Measurements from ENCODE around the gene FAM83F.

DNA sequence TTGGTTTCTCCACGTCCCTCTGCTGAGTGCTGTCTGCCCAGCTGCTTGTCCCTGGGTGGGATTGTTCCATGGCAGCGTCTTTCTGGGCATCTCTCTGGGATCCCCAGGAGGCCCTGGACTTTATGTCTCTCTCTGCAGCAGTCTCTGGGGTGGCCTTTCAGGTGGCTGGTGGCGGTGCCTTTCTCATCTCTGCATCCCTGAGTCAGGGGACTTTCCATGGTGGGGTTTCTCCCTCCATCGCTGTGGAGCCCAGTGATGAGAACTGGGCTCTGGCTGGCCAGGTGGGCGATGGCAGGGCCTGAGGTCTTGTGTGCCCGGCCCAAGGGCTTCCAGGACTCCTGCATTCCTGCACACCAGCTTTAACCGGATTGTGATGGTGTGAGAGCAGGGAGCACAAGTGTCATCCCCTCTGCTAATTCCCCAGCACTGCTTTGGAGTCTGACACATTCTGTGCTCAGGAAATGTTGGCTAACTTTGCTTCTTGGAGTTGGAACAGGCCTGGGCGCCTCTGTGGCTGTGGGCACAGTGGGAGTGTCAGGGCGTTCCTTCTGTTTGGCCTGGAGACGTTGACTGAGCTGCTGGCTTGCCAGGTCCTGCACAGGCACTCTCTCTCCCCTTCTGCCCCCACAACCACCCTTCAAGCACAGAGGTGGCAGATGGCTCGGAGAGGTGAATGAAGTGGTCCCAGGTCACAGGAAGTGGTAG, 27.9 kb downstream of the FAM83F start:
- no peak for TF ChIP-seq SUZ12 (IDR thresholded peaks at IDR 0.05)
- TF ChIP-seq TARDBP (IDR thresholded peaks at IDR 0.05), result no peak
- no peak for TF ChIP-seq SP1 (IDR thresholded peaks at IDR 0.05)
- TF ChIP-seq BHLHE40 (IDR thresholded peaks at IDR 0.05; ENCODE audit: borderline replicate concordance), result no peak
- no peak for TF ChIP-seq NFRKB (IDR thresholded peaks at IDR 0.05)
- no peak for TF ChIP-seq LEF1 (IDR thresholded peaks at IDR 0.05; ENCODE audit: borderline replicate concordance)
- no peak for TF ChIP-seq FOXM1 (IDR thresholded peaks at IDR 0.05; ENCODE audit: borderline replicate concordance)
- no peak for TF ChIP-seq ELF4 (IDR thresholded peaks at IDR 0.05)
- no peak for TF ChIP-seq ZNF384 (IDR thresholded peaks at IDR 0.05)
- TF ChIP-seq FOXK2 (IDR thresholded peaks at IDR 0.05), result no peak
- no peak for TF ChIP-seq HDGF (IDR thresholded peaks at IDR 0.05; ENCODE audit: borderline replicate concordance)
- TF ChIP-seq, protein P1, sequence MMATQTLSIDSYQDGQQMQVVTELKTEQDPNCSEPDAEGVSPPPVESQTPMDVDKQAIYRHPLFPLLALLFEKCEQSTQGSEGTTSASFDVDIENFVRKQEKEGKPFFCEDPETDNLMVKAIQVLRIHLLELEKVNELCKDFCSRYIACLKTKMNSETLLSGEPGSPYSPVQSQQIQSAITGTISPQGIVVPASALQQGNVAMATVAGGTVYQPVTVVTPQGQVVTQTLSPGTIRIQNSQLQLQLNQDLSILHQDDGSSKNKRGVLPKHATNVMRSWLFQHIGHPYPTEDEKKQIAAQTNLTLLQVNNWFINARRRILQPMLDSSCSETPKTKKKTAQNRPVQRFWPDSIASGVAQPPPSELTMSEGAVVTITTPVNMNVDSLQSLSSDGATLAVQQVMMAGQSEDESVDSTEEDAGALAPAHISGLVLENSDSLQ (IDR thresholded peaks at IDR 0.05), result no peak
- no peak for TF ChIP-seq FOXA1 (IDR thresholded peaks at IDR 0.05)
